A549 (cell line): ENCODE results near the gene UMODL1. TPM values are rescaled to one million over a fixed set of nuclear protein-coding genes. Genes with fewer than 3 reads are reported as not detected.

ENCODE experiments used
- ATAC-seq, 2 experiments: fragments of 200-7000 bp in 1 of 2; fragments of >200 bp in 1 of 2; cut with Nextera tagmentation in 1 of 2; cut with Tn5 transposase in 1 of 2; 3 replicates each; pipeline versions ENCODE4 v1.8.0 to v1.9.1; 2018 to 2020; ENCODE audit warnings: mild to moderate bottlenecking in 1 of 2, moderate library complexity in 1 of 2
- CTCF ChIA-PET: fragments of 300-600 bp; sonication (Branson Sonifier 250); formaldehyde crosslinking; extraction: SDS; loops from one replicate; lab custom pipeline; 2021; ENCODE audit warnings: antibody characterized with exemption, inconsistent platforms; lab: Yijun Ruan, JAX
- POLR2A ChIA-PET: fragments of 350-600 bp; formaldehyde crosslinking; extraction: SDS; loops from one replicate; lab custom pipeline; 2021; ENCODE audit warnings: antibody characterized with exemption, inconsistent platforms; lab: Yijun Ruan, JAX
- DNase-seq, 2 experiments: peaks; one replicate each; pipeline versions ENCODE4 v3.0.0 to v3.0.0-alpha.2; 2011 to 2016; ENCODE audit warnings: low read depth in 1 of 2, low spot score in 1 of 2
- FAIRE-seq: peaks from 2 replicates; lab custom pipeline; 2011; peaks lifted over from hg19 to GRCh38; lab: Jason Lieb, UNC
- H3K27ac ChIP-seq, 2 experiments: fragments of >200 bp; sonication (Bioruptor Twin); formaldehyde crosslinking; 3 replicates each; pipeline ENCODE4 v1.5.1; 2016 to 2017
- H3K4me1 ChIP-seq: fragments of >200 bp; sonication (Bioruptor Twin); formaldehyde crosslinking; 3 replicates; pipeline ENCODE4 v1.6.1; 2016
- H3K4me2 ChIP-seq: fragments of >200 bp; sonication (Bioruptor Twin); formaldehyde crosslinking; 3 replicates; pipeline ENCODE4 v1.6.1; 2016
- H3K4me3 ChIP-seq: fragments of >200 bp; sonication (Bioruptor Twin); formaldehyde crosslinking; 3 replicates; pipeline ENCODE4 v1.5.1; 2016
- H3K9me3 ChIP-seq: fragments of >200 bp; sonication (Bioruptor Twin); formaldehyde crosslinking; 3 replicates; pipeline ENCODE4 v1.6.1; 2016
- BCL3 ChIP-seq: fragments of >200 bp; sonication (Bioruptor Twin); formaldehyde crosslinking; IDR thresholded peaks from 3 replicates; pipeline ENCODE4 v1.6.1; 2016
- BHLHE40 ChIP-seq: IDR thresholded peaks from 2 replicates; pipeline ENCODE4 v1.6.1; 2012; ENCODE audit warnings: low read depth, low read length, inconsistent platforms
- CHD2 ChIP-seq: fragments of 150-350 bp; IDR thresholded peaks from 2 replicates; pipeline ENCODE4 v1.6.1; 2014; ENCODE audit warnings: low read length; ENCODE audit not compliant: partially characterized antibody
- CTCF ChIP-seq: fragments of >200 bp; sonication (Bioruptor Twin); formaldehyde crosslinking; IDR thresholded peaks from 3 replicates; pipeline ENCODE4 v1.5.1; 2016
- EHMT2 ChIP-seq: fragments of 200-600 bp; sonication (generic); IDR thresholded peaks from 2 replicates; pipeline ENCODE4 v1.6.1; 2016; ENCODE audit warnings: antibody characterized with exemption, low read depth, mild to moderate bottlenecking, moderate library complexity
- ESRRA ChIP-seq: fragments of 150-350 bp; IDR thresholded peaks from 2 replicates; pipeline ENCODE4 v1.6.1; 2014; ENCODE audit warnings: mild to moderate bottlenecking, low read length, borderline replicate concordance
- NR3C1 ChIP-seq: fragments of >200 bp; sonication (Bioruptor Twin); formaldehyde crosslinking; IDR thresholded peaks from 3 replicates; pipeline ENCODE4 v1.6.1; 2017
- PHF8 ChIP-seq: fragments of 200-600 bp; sonication (generic); IDR thresholded peaks from 2 replicates; pipeline ENCODE4 v1.6.1; 2016; ENCODE audit warnings: low read depth, mild to moderate bottlenecking, antibody characterized with exemption, moderate library complexity, borderline replicate concordance
- POLR2A ChIP-seq: IDR thresholded peaks from 2 replicates; pipeline ENCODE4 v1.6.1; 2012; ENCODE audit warnings: mild to moderate bottlenecking, low read length
- RARB ChIP-seq: fragments of 250-450 bp; sonication (Bioruptor Pico); IDR thresholded peaks from 2 replicates; pipeline ENCODE4 v1.8.0; 2021; ENCODE audit warnings: mild to moderate bottlenecking, moderate library complexity
- RNF2 ChIP-seq: fragments of 200-600 bp; sonication (generic); IDR thresholded peaks from 2 replicates; pipeline ENCODE4 v1.6.1; 2016; ENCODE audit warnings: low read depth, mild to moderate bottlenecking, antibody characterized with exemption, moderate library complexity, borderline replicate concordance
- SMC3 ChIP-seq: fragments of >200 bp; sonication (Bioruptor Twin); formaldehyde crosslinking; IDR thresholded peaks from 3 replicates; pipeline ENCODE4 v1.6.1; 2018; ENCODE audit warnings: inconsistent platforms
- SREBF2 ChIP-seq: fragments of 450-650 bp; IDR thresholded peaks from 2 replicates; pipeline ENCODE4 v1.6.1; 2014; ENCODE audit warnings: mild to moderate bottlenecking, moderate library complexity
- WGBS: methylation state at CpG from one replicate; pipeline ENCODE4 v1.1.6; 2017; ENCODE audit errors: missing lambda C conversion rate; 5-methylcytosine and 5-hydroxymethylcytosine counted together
- polyA plus RNA-seq, 4 experiments: library from polyadenylated mRNA; depleted of rRNA in 3 of 4; stranded (reverse); fragments of >200 nt; fragmentation: RNase III in 1 of 4; extraction: RNeasy Plus Mini Kit Qiagen cat#74134 plus additional on column Dnase treatment in 1 of 4; gene quantifications; 2 replicates in 3 of 4; 3 replicates in 1 of 4; pipeline ENCODE4 v1.2.3, GENCODE V29; 2011 to 2017
- TF ChIP-seq, protein P1 (sequence below): IDR thresholded peaks from 2 replicates; pipeline ENCODE4 v1.6.1; 2012
- TF ChIP-seq, protein P2 (sequence below): IDR thresholded peaks from 2 replicates; pipeline ENCODE4 v1.6.1; 2012
- TF ChIP-seq, protein P3 (sequence below): fragments of 250-450 bp; sonication (Bioruptor Pico); IDR thresholded peaks from 2 replicates; pipeline ENCODE4 v1.5.0; 2020; ENCODE audit warnings: low read depth, mild to moderate bottlenecking, moderate library complexity

The UMODL1 gene
- polyA plus RNA-seq, 2 of the 4 experiments (the other 2 are of a cell fraction) = not detected

DNA sequence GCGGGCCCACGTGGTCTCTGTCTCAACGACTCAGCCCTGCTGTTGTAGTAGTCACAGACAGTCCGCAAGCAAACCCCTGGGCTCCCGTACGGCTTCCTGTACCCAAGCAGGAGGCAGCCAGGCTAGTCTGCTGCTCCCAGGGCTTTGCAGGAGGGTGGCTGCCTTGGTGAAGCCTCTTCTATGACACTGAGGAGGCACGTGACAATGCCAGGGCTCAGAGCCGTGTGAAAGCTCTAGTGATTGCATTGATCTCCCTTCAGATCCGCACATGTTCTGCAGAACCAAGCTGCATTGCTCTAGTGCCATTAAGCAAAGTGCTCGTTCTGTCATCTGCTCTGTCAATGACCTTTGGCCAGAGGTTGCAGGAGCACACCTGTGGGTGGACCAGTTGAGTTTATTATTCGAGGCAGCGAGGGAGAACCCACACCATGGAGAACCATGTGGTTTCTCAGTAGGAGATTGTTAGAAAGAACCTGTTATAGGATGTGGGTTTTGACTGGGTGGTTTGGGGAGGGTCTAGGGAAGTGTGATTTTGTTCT, 18.0 kb downstream of the UMODL1 start:
- CTCF ChIA-PET = no interaction called here
- Histone ChIP-seq H3K9me3 (no peaks in the 10 kb centered on the region), H3K4me2 (no peak overlapping the region), H3K27ac (no peak overlapping the region), H3K4me3 (no peak overlapping the region), H3K4me1 (no peaks in the 10 kb centered on the region)
- ATAC-seq (no peak), FAIRE-seq (no peak), DNase-seq (no peak)
- TF ChIP-seq SMC3 = no peak
- TF ChIP-seq RNF2 = no peak
- no peak for TF ChIP-seq BHLHE40
- TF ChIP-seq, protein P1, sequence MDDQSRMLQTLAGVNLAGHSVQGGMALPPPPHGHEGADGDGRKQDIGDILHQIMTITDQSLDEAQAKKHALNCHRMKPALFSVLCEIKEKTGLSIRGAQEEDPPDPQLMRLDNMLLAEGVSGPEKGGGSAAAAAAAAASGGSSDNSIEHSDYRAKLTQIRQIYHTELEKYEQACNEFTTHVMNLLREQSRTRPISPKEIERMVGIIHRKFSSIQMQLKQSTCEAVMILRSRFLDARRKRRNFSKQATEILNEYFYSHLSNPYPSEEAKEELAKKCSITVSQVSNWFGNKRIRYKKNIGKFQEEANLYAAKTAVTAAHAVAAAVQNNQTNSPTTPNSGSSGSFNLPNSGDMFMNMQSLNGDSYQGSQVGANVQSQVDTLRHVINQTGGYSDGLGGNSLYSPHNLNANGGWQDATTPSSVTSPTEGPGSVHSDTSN = no peak
- TF ChIP-seq NR3C1 = no peak
- TF ChIP-seq, protein P2, sequence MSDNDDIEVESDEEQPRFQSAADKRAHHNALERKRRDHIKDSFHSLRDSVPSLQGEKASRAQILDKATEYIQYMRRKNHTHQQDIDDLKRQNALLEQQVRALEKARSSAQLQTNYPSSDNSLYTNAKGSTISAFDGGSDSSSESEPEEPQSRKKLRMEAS = no peak
- no peak for TF ChIP-seq RARB (CRISPR knock-in tag)
- TF ChIP-seq, protein P3, sequence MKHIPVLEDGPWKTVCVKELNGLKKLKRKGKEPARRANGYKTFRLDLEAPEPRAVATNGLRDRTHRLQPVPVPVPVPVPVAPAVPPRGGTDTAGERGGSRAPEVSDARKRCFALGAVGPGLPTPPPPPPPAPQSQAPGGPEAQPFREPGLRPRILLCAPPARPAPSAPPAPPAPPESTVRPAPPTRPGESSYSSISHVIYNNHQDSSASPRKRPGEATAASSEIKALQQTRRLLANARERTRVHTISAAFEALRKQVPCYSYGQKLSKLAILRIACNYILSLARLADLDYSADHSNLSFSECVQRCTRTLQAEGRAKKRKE (CRISPR knock-in tag) = no peak
- TF ChIP-seq POLR2A = no peak
- no peak for TF ChIP-seq EHMT2
- 49% methylated on average over 8 of the region's 12 CpGs for WGBS
- POLR2A ChIA-PET = no interaction called here

- 79% methylated on average over 19 of the region's 21 CpGs for WGBS
- DNase-seq (no peak), ATAC-seq (no peak), FAIRE-seq (no peak)
- Histone ChIP-seq H3K9me3 (0 out of 3 replicates have a peak, but pooled peaks cover 2% of the 10 kb centered on the region), H3K4me2 (no peak overlapping the region), H3K27ac (no peak overlapping the region), H3K4me3 (no peak overlapping the region), H3K4me1 (no peaks in the 10 kb centered on the region)
- ChIA-PET POLR2A (no interaction called here), CTCF (interaction anchor here (0.9 to 1.3 kb wide), 2 partner anchors 28 to 478 kb away, joined by 3 read pairs; no protein-coding TSS in a partner anchor)
- TF ChIP-seq, protein P3 (CRISPR knock-in tag) = no peak
- TF ChIP-seq SREBF2 (no peak), CTCF (no peak), BCL3 (no peak), CHD2 (no peak), ESRRA (no peak), PHF8 (no peak)
These were observed 18.7 kb downstream of the UMODL1 start for GRCh38 chr21:42089665-42090310.
